GM12878 (cell line): ENCODE measurements around the gene MKNK1. TPM values are rescaled to one million over a fixed set of nuclear protein-coding genes. Genes with fewer than 3 reads are reported as not detected.

Experiments
- polyA plus RNA-seq, 11 experiments: library from polyadenylated mRNA; depleted of rRNA in 4 of 11; unstranded in 6 of 11; stranded (reverse) in 5 of 11; fragments of >200 nt; fragmentation: Nextera tagmentation in 4 of 11; fragmentation: Illumina TruSeq in 1 of 11; extraction: Ambion mirVana in 4 of 11; extraction: Trizol in 1 of 11; gene quantifications; 1 replicate in 1 of 11; 2 replicates in 10 of 11; pipeline versions ENCODE4 v1.2.1 to v1.2.3, GENCODE V29; 2011 to 2016; ENCODE audit warnings: inconsistent platforms in 2 of 11, missing spikeins in 2 of 11, low read depth in 1 of 11
- total RNA-seq, 4 experiments: library from RNA; depleted of rRNA in 3 of 4; stranded (reverse); fragments of >200 nt in 3 of 4; fragmentation: Illumina TruSeq in 1 of 4; extraction: Trizol in 1 of 4; gene quantifications; 2 replicates each; pipeline versions ENCODE4 v1.2.1 to v1.2.3, GENCODE V29; 2013 to 2021

The MKNK1 gene
- total and polyA plus RNA-seq, 10 of the 15 experiments (the other 5 are each of a cell fraction or from before 2014, with no cell fraction given), result 13.7 to 29.9 (median 26.5) TPM

Other genes with a start within 250 kb of the MKNK1 start
Only the 7 nearest of the 8 such genes appear.
- gene DMBX1, start 114.4 kb downstream of the MKNK1 start, total RNA-seq (2014; rRNA removed), result not detected in 2 replicates
- not detected in 2 replicates for gene DMBX1, start 114.4 kb downstream of the MKNK1 start, total RNA-seq (2014; rRNA removed; fragmentation: Illumina TruSeq; extraction: Trizol)
- not detected in 2 replicates for gene DMBX1, start 114.4 kb downstream of the MKNK1 start, total RNA-seq (2021)
- 0.03 TPM in 1 of 2 replicates, not detected in the other for gene DMBX1, start 114.4 kb downstream of the MKNK1 start, polyA plus RNA-seq (2011; rRNA removed)
- gene DMBX1, start 114.4 kb downstream of the MKNK1 start, polyA plus RNA-seq (2014; fragmentation: Illumina TruSeq; extraction: Trizol), result not detected in 2 replicates
- not detected for gene DMBX1, start 114.4 kb downstream of the MKNK1 start, polyA plus RNA-seq (2014; fragmentation: Nextera tagmentation; extraction: Ambion mirVana)
- not detected in 2 replicates for gene DMBX1, start 114.4 kb downstream of the MKNK1 start, polyA plus RNA-seq (2014; rRNA removed)
- gene DMBX1, start 114.4 kb downstream of the MKNK1 start, polyA plus RNA-seq (2016; fragmentation: Nextera tagmentation; extraction: Ambion mirVana), result not detected
- not detected in 2 replicates for gene KNCN, start 52.6 kb downstream of the MKNK1 start, total RNA-seq (2014; rRNA removed)
- not detected in 2 replicates for gene KNCN, start 52.6 kb downstream of the MKNK1 start, total RNA-seq (2014; rRNA removed; fragmentation: Illumina TruSeq; extraction: Trizol)
- not detected in 2 replicates for gene KNCN, start 52.6 kb downstream of the MKNK1 start, total RNA-seq (2021)
- not detected in 2 replicates for gene KNCN, start 52.6 kb downstream of the MKNK1 start, polyA plus RNA-seq (2011; rRNA removed)
- gene KNCN, start 52.6 kb downstream of the MKNK1 start, polyA plus RNA-seq (2014; fragmentation: Illumina TruSeq; extraction: Trizol), result not detected in 2 replicates
- not detected for gene KNCN, start 52.6 kb downstream of the MKNK1 start, polyA plus RNA-seq (2014; fragmentation: Nextera tagmentation; extraction: Ambion mirVana)
- not detected in 2 replicates for gene KNCN, start 52.6 kb downstream of the MKNK1 start, polyA plus RNA-seq (2014; rRNA removed)
- gene KNCN, start 52.6 kb downstream of the MKNK1 start, polyA plus RNA-seq (2016; fragmentation: Nextera tagmentation; extraction: Ambion mirVana), result not detected
- 10.3 and 11.1 TPM in 2 replicates for gene MOB3C, start 12.5 kb upstream of the MKNK1 start, total RNA-seq (2014; rRNA removed)
- gene MOB3C, start 12.5 kb upstream of the MKNK1 start, total RNA-seq (2014; rRNA removed; fragmentation: Illumina TruSeq; extraction: Trizol), result 8.4 and 8.6 TPM in 2 replicates
- 9.9 and 11.4 TPM in 2 replicates for gene MOB3C, start 12.5 kb upstream of the MKNK1 start, total RNA-seq (2021)
- gene MOB3C, start 12.5 kb upstream of the MKNK1 start, polyA plus RNA-seq (2011; rRNA removed), result 12.4 and 16.0 TPM in 2 replicates
- gene MOB3C, start 12.5 kb upstream of the MKNK1 start, polyA plus RNA-seq (2014; fragmentation: Illumina TruSeq; extraction: Trizol), result 10.3 and 12.8 TPM in 2 replicates
- 1 to 10 TPM; 1.0 to 4.1 TPM for gene MOB3C, start 12.5 kb upstream of the MKNK1 start, polyA plus RNA-seq (2014; fragmentation: Nextera tagmentation; extraction: Ambion mirVana)
- 9.8 and 10.7 TPM in 2 replicates for gene MOB3C, start 12.5 kb upstream of the MKNK1 start, polyA plus RNA-seq (2014; rRNA removed)
- 1 to 10 TPM; 5.6 to 5.9 TPM for gene MOB3C, start 12.5 kb upstream of the MKNK1 start, polyA plus RNA-seq (2016; fragmentation: Nextera tagmentation; extraction: Ambion mirVana)
- gene ATPAF1, start 64.1 kb upstream of the MKNK1 start, total RNA-seq (2014; rRNA removed), result 42.8 and 49.5 TPM in 2 replicates
- gene ATPAF1, start 64.1 kb upstream of the MKNK1 start, total RNA-seq (2014; rRNA removed; fragmentation: Illumina TruSeq; extraction: Trizol), result 40.1 and 41.3 TPM in 2 replicates
- 39.6 and 40.2 TPM in 2 replicates for gene ATPAF1, start 64.1 kb upstream of the MKNK1 start, total RNA-seq (2021)
- 93.5 and 123 TPM in 2 replicates for gene ATPAF1, start 64.1 kb upstream of the MKNK1 start, polyA plus RNA-seq (2011; rRNA removed)
- gene ATPAF1, start 64.1 kb upstream of the MKNK1 start, polyA plus RNA-seq (2014; fragmentation: Illumina TruSeq; extraction: Trizol), result 61.1 and 67.6 TPM in 2 replicates
- 10 to 100 TPM; 15.2 to 32.6 TPM for gene ATPAF1, start 64.1 kb upstream of the MKNK1 start, polyA plus RNA-seq (2014; fragmentation: Nextera tagmentation; extraction: Ambion mirVana)
- gene ATPAF1, start 64.1 kb upstream of the MKNK1 start, polyA plus RNA-seq (2014; rRNA removed), result 42.3 and 54.0 TPM in 2 replicates
- 10 to 100 TPM; 64.2 to 74.6 TPM for gene ATPAF1, start 64.1 kb upstream of the MKNK1 start, polyA plus RNA-seq (2016; fragmentation: Nextera tagmentation; extraction: Ambion mirVana)
- not detected in 2 replicates for gene TEX38, start 67.6 kb upstream of the MKNK1 start, total RNA-seq (2014; rRNA removed)
- not detected in 2 replicates for gene TEX38, start 67.6 kb upstream of the MKNK1 start, total RNA-seq (2014; rRNA removed; fragmentation: Illumina TruSeq; extraction: Trizol)
- gene TEX38, start 67.6 kb upstream of the MKNK1 start, total RNA-seq (2021), result not detected in 2 replicates
- 0.07 TPM in 1 of 2 replicates, not detected in the other for gene TEX38, start 67.6 kb upstream of the MKNK1 start, polyA plus RNA-seq (2011; rRNA removed)
- not detected in 2 replicates for gene TEX38, start 67.6 kb upstream of the MKNK1 start, polyA plus RNA-seq (2014; fragmentation: Illumina TruSeq; extraction: Trizol)
- not detected for gene TEX38, start 67.6 kb upstream of the MKNK1 start, polyA plus RNA-seq (2014; fragmentation: Nextera tagmentation; extraction: Ambion mirVana)
- not detected in 2 replicates for gene TEX38, start 67.6 kb upstream of the MKNK1 start, polyA plus RNA-seq (2014; rRNA removed)
- gene TEX38, start 67.6 kb upstream of the MKNK1 start, polyA plus RNA-seq (2016; fragmentation: Nextera tagmentation; extraction: Ambion mirVana), result under 1 TPM; 0.15 to 0.32 TPM
- gene EFCAB14, start 114.8 kb upstream of the MKNK1 start, total RNA-seq (2014; rRNA removed), result 44.8 and 54.1 TPM in 2 replicates
- 46.1 and 51.1 TPM in 2 replicates for gene EFCAB14, start 114.8 kb upstream of the MKNK1 start, total RNA-seq (2014; rRNA removed; fragmentation: Illumina TruSeq; extraction: Trizol)
- gene EFCAB14, start 114.8 kb upstream of the MKNK1 start, total RNA-seq (2021), result 42.3 and 46.3 TPM in 2 replicates
- gene EFCAB14, start 114.8 kb upstream of the MKNK1 start, polyA plus RNA-seq (2011; rRNA removed), result 66.0 and 78.8 TPM in 2 replicates
- 58.2 and 67.5 TPM in 2 replicates for gene EFCAB14, start 114.8 kb upstream of the MKNK1 start, polyA plus RNA-seq (2014; fragmentation: Illumina TruSeq; extraction: Trizol)
- gene EFCAB14, start 114.8 kb upstream of the MKNK1 start, polyA plus RNA-seq (2014; fragmentation: Nextera tagmentation; extraction: Ambion mirVana), result 10 to 100 TPM in 1 of 2 experiments, 1 to 10 TPM in 1; 7.8 to 12.7 TPM
- gene EFCAB14, start 114.8 kb upstream of the MKNK1 start, polyA plus RNA-seq (2014; rRNA removed), result 25.0 and 31.5 TPM in 2 replicates
- gene EFCAB14, start 114.8 kb upstream of the MKNK1 start, polyA plus RNA-seq (2016; fragmentation: Nextera tagmentation; extraction: Ambion mirVana), result 10 to 100 TPM; 36.8 to 40.9 TPM
- not detected in 2 replicates for gene CYP4B1, start 194.8 kb upstream of the MKNK1 start, total RNA-seq (2014; rRNA removed)
- not detected in 2 replicates for gene CYP4B1, start 194.8 kb upstream of the MKNK1 start, total RNA-seq (2014; rRNA removed; fragmentation: Illumina TruSeq; extraction: Trizol)
- 0.38 TPM in 1 of 2 replicates, not detected in the other for gene CYP4B1, start 194.8 kb upstream of the MKNK1 start, total RNA-seq (2021)
- gene CYP4B1, start 194.8 kb upstream of the MKNK1 start, polyA plus RNA-seq (2011; rRNA removed), result not detected in 2 replicates
- not detected in 2 replicates for gene CYP4B1, start 194.8 kb upstream of the MKNK1 start, polyA plus RNA-seq (2014; fragmentation: Illumina TruSeq; extraction: Trizol)
- not detected for gene CYP4B1, start 194.8 kb upstream of the MKNK1 start, polyA plus RNA-seq (2014; fragmentation: Nextera tagmentation; extraction: Ambion mirVana)
- not detected in 2 replicates for gene CYP4B1, start 194.8 kb upstream of the MKNK1 start, polyA plus RNA-seq (2014; rRNA removed)
- gene CYP4B1, start 194.8 kb upstream of the MKNK1 start, polyA plus RNA-seq (2016; fragmentation: Nextera tagmentation; extraction: Ambion mirVana), result not detected